ENCODE measurements around the gene INSR. TPM values are rescaled to one million over a fixed set of nuclear protein-coding genes. Genes with fewer than 3 reads are reported as not detected.
"Not testable (repeated sequence)": the region's sequence is repeated elsewhere in the genome, so short reads cannot be mapped to it uniquely, and the experiment has no call there.

INSR gene
- total RNA-seq, 2 donors from 2014 or later, result 50.8 to 118 TPM

DNA sequence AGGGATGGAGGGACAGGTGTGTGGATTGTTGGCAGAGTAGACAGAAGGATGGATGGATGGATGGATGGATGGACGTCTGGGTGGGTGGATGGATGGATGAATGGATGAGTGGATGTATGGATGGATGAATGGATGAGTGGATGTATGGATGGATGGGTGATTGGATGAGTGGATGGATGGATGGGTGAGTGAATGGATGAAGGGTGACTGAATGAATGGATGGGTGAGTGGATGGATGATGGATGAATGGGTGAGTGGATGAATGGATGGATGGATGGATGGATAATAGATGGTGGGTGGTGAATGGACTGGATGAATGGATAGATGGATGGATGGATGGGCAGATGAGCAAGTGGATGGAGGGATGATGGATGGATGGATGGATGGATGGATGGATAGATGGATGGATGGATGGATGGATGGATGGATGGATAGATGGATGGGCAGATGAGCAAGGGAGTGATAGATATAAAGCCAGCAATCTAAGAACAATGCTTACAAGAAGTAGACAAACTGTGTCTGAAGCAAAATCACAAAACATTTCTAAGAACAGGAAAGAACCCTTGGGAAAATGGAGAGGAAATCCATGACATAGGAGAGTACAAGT, 65.2 kb downstream of the INSR start:
- no peaks in the 10 kb centered on the region for H3K36me3 ChIP-seq
- TF ChIP-seq, protein P1, sequence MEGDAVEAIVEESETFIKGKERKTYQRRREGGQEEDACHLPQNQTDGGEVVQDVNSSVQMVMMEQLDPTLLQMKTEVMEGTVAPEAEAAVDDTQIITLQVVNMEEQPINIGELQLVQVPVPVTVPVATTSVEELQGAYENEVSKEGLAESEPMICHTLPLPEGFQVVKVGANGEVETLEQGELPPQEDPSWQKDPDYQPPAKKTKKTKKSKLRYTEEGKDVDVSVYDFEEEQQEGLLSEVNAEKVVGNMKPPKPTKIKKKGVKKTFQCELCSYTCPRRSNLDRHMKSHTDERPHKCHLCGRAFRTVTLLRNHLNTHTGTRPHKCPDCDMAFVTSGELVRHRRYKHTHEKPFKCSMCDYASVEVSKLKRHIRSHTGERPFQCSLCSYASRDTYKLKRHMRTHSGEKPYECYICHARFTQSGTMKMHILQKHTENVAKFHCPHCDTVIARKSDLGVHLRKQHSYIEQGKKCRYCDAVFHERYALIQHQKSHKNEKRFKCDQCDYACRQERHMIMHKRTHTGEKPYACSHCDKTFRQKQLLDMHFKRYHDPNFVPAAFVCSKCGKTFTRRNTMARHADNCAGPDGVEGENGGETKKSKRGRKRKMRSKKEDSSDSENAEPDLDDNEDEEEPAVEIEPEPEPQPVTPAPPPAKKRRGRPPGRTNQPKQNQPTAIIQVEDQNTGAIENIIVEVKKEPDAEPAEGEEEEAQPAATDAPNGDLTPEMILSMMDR (IDR thresholded peaks at IDR 0.05), result no peak
- H3K4me1 ChIP-seq, result peaks cover 0 to 31% of the 10 kb centered on the region in 2 donors
- no peak overlapping the region for H3K4me3 ChIP-seq
- H3K27ac ChIP-seq, result no peak overlapping the region
- DNase-seq (ENCODE audit: low spot score), result no peak
- H3K9me3 ChIP-seq, result no peaks in the 10 kb centered on the region
- H3K27me3 ChIP-seq, result no peaks in the 10 kb centered on the region

DNA sequence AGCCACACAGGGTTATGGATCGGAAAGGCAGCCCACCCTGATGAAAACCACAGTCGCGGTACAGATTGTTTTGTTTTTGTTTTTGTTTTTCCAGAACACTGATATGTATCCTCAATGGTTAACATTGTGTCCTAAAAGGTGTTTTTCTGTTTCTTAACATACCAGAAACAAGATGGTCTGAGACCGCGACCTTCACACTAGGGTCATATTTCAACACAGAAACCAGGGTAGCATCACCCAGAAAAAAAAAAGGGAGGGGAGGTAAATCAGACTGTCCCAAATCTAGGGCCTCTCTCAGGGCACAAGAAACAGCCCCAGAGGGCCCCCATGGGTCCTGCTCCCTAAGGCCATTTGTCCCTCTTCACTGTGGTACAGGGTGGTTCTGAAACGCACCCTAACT, 66.5 kb downstream of the INSR start:
- Histone ChIP-seq H3K27me3 (no peaks in the 10 kb centered on the region), H3K4me3 (no peak overlapping the region), H3K9me3 (no peaks in the 10 kb centered on the region), H3K36me3 (no peaks in the 10 kb centered on the region), H3K27ac (no peak overlapping the region), H3K4me1 (peaks cover 0 to 34% of the 10 kb centered on the region in 2 donors)
- no peak for DNase-seq (ENCODE audit: low spot score)
- TF ChIP-seq, protein P1 (IDR thresholded peaks at IDR 0.05), result no peak

DNA sequence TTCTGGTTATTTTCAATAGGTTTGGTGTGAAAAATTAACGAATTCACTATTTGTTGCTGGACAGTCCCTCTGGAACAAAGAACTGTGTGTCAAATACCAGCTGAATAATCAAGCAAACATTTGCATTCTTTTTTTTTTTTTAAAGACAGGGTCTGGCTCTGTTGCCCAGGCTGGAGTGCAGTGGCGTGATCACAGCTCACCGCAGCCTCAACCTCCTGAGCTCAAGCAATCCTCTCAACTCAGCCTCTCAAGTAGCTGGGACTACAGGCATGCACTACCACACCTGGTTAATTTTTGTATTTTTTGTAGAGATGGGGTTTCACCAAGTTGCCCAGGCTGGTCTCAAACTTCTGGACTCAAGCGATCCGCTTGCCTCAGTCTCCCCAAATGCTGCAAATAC, 67.1 kb downstream of the INSR start:
- H3K4me3 ChIP-seq; H3K27me3 ChIP-seq; H3K36me3 ChIP-seq; H3K27ac ChIP-seq; H3K9me3 ChIP-seq; DNase-seq (ENCODE audit: low spot score): not testable (repeated sequence)
- H3K4me1 ChIP-seq, result peaks cover 0 to 34% of the 10 kb centered on the region in 2 donors

DNA sequence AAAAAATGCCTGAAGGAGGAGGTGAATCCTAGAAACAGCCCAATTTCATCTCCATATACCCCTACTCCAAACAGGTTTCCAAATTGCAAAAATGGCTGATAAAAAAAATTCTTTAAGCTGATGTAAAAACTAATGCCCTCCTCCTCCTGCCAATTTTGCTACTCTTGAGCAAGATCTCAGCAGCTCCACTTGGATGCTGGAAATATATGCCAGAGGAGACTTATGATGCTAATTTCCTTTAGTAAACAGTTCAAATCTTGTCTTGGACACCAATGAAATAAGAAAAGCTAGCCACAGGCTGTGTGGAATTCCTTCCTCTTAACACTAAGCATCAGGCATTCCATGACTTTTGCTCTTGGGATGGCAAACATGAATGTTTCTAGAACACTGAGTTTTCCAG, 67.5 kb downstream of the INSR start:
- H3K4me3 ChIP-seq, result no peak overlapping the region
- no peaks in the 10 kb centered on the region for H3K9me3 ChIP-seq
- DNase-seq (ENCODE audit: low spot score), result no peak
- H3K27ac ChIP-seq, result no peak overlapping the region
- H3K4me1 ChIP-seq, result peaks cover 0 to 34% of the 10 kb centered on the region in 2 donors
- TF ChIP-seq, protein P1 (IDR thresholded peaks at IDR 0.05), result no peak
- H3K27me3 ChIP-seq, result no peaks in the 10 kb centered on the region
- H3K36me3 ChIP-seq, result no peaks in the 10 kb centered on the region

DNA sequence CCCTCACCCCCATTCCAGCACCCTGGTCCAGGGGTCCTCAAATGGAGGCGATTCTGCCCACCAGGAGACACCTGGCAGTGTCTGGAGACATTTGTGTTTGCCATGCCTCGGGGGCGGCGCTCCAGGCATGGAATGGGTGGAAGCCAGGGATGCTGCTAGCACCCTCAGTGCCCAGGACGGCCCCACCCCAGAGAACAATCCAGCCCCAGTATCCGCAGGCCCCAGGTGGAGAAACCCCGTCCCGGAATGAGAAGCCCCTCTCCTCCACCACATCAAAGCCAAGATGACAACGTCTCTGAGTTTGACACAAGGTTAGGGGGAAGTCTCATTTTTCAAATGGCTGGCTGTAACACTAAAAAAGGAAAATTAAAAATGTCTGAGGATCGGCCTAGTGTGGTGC, 68.5 kb downstream of the INSR start:
- Histone ChIP-seq H3K4me3 (no peak overlapping the region), H3K27me3 (no peaks in the 10 kb centered on the region), H3K4me1 (peaks cover 0 to 31% of the 10 kb centered on the region in 2 donors), H3K9me3 (no peaks in the 10 kb centered on the region), H3K27ac (no peak overlapping the region), H3K36me3 (no peaks in the 10 kb centered on the region)
- DNase-seq (ENCODE audit: low spot score), result no peak
- TF ChIP-seq, protein P1 (IDR thresholded peaks at IDR 0.05), result no peak

DNA sequence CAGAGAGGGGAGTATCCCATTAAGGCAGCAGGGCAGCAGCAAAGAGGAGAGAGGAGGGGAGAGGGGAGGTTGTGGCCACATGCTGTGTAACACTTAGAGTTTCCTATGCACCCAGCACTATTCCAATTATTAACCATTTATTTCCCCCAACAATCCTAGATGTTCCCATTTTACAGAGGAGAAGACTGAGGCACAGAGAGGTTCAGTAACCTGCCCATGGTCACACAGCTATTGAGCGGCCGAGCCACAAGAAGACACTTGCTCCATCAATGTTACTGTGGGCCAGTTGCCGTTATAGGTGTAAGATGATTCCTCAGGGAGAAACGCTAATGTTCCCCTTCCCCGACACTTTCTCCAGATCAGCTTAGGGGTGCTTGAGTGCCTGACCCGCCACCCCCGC, 69.2 kb downstream of the INSR start:
- Histone ChIP-seq H3K4me1 (peaks cover 0 to 26% of the 10 kb centered on the region in 2 donors), H3K27me3 (no peaks in the 10 kb centered on the region), H3K4me3 (no peak overlapping the region), H3K9me3 (no peaks in the 10 kb centered on the region), H3K27ac (peak overlapping the region; percentile 67 to 77), H3K36me3 (no peaks in the 10 kb centered on the region)
- TF ChIP-seq, protein P1 (IDR thresholded peaks at IDR 0.05), result no peak
- no peak for DNase-seq (ENCODE audit: low spot score)
